Measurements from ENCODE around the gene L3MBTL1. TPM values are rescaled to one million over a fixed set of nuclear protein-coding genes. Genes with fewer than 3 reads are reported as not detected.

Gene L3MBTL1
- total RNA-seq, 1 donor from 2014 or later: 13.1 TPM

DNA sequence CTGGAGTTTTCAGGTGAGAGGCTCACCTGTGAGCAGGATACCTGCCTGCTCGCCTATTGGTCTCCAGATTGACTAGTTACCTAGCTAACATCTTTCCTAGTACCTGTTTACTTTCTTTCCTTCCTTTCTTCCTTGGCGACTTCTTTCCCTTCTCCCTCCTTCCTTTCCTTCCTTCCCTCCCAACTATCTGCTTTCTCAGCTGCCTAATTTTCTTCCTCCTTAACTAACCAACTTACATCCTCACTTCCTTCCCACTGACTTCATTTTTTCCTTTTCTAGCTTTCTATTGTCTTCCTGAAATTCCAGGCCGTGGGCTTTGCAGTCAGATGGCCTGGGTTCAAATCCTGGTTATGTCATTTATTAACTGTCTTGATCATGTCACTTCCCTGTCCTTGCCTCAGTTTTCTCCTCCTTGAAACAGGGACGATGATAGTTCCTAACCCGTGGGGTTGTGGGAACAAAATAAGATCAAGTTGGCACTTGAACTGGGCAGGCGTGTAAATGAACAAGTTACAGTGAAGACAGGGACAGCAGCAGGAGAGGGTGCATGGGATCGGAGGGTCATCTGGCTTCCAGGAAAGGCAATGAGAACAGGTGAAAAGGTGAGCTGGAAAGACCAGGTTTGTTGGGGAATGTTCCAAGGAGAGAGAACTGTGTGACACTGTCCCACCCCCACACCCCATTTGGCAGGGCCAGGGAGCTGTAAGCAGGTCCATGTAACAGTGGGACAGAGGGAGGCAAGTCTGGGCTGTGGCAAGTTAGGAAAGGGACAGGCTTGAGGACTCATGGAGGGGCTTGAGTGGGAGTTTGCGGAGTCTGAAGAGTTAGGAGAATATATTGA lies 51.9 kb downstream of the L3MBTL1 start:
- H3K36me3 ChIP-seq: no peaks in the 10 kb centered on the region
- no peaks in the 10 kb centered on the region for H3K4me1 ChIP-seq
- no peak overlapping the region for H3K4me3 ChIP-seq
- intact Hi-C loops (cut with DNase I): no loop called here
- H3K27me3 ChIP-seq: no peaks in the 10 kb centered on the region
- DNase-seq (ENCODE audit: low spot score in 2 of 2): no peak
- no peaks in the 10 kb centered on the region for H3K9me3 ChIP-seq
- TF ChIP-seq, protein P1, sequence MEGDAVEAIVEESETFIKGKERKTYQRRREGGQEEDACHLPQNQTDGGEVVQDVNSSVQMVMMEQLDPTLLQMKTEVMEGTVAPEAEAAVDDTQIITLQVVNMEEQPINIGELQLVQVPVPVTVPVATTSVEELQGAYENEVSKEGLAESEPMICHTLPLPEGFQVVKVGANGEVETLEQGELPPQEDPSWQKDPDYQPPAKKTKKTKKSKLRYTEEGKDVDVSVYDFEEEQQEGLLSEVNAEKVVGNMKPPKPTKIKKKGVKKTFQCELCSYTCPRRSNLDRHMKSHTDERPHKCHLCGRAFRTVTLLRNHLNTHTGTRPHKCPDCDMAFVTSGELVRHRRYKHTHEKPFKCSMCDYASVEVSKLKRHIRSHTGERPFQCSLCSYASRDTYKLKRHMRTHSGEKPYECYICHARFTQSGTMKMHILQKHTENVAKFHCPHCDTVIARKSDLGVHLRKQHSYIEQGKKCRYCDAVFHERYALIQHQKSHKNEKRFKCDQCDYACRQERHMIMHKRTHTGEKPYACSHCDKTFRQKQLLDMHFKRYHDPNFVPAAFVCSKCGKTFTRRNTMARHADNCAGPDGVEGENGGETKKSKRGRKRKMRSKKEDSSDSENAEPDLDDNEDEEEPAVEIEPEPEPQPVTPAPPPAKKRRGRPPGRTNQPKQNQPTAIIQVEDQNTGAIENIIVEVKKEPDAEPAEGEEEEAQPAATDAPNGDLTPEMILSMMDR (IDR thresholded peaks at IDR 0.05): no peak
- H3K27ac ChIP-seq: no peak overlapping the region

DNA sequence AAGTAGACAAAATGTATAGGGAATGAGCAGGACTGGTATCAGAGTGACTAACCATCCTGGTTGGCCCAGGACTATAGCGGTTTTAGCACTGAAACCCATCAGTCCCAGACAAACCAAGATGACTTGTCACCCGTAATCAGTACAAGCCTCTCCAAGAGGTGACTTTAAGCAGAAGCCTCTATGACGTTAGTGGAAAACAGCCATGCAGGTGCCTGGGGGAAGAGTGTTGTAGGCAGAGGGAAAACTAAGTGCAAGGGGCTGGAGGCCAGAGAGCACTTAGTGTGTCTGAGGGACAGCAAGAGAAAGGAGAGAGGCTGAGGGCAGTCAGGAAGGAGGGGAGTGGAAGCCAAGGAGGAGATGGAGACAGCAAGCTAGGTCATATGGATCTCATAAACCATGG lies 53.5 kb downstream of the L3MBTL1 start:
- intact Hi-C loops (cut with DNase I): no loop called here
- Histone ChIP-seq H3K4me3 (no peak overlapping the region), H3K4me1 (no peaks in the 10 kb centered on the region), H3K36me3 (no peaks in the 10 kb centered on the region), H3K9me3 (no peaks in the 10 kb centered on the region), H3K27ac (no peak overlapping the region), H3K27me3 (no peaks in the 10 kb centered on the region)
- TF ChIP-seq, protein P1 (IDR thresholded peaks at IDR 0.05): no peak
- DNase-seq (ENCODE audit: low spot score in 2 of 2): no peak

DNA sequence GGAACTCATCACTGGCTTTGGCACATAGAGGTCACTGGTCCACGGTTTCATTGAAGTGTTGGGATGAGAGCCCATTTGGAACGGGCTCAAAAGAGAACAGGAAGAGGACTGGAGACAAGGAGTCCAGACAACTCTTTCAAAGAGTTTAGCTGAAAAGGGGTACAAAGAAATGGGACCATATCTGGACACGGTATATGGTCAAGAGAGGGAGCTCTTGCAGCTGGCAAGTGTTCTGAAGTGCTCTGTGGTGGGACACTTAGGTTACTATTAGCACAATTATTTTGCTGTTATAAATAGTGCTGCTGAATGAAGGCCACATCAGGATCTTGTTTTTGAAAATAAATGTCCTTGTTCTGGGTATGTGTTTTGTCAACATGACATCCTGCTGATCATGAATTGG lies 55.9 kb downstream of the L3MBTL1 start:
- Histone ChIP-seq H3K9me3 (no peaks in the 10 kb centered on the region), H3K27ac (no peak overlapping the region), H3K36me3 (no peaks in the 10 kb centered on the region), H3K4me1 (no peaks in the 10 kb centered on the region), H3K27me3 (no peaks in the 10 kb centered on the region), H3K4me3 (no peak overlapping the region)
- DNase-seq (ENCODE audit: low spot score in 2 of 2): no peak
- TF ChIP-seq, protein P1 (IDR thresholded peaks at IDR 0.05): no peak
- intact Hi-C loops (cut with DNase I): no loop called here

DNA sequence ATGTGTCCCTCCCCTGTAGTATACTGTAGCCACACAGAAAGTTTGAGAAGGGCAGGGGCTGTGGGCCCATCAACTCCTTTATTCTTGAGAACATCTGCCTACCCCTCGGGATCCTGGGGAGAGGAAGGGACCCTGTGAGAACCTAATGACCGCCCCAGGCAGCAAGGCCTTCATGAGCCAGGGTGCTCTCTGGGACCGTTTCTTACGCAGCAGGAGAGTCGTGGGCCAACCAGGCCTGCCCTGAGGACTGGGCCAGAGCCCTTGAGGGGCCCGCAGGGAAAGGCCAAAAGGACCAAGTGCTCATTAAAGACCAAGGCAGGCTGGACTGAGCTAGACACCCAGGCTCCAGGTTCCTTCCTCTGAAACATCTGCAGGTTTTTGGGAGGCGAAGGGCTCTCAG lies 56.5 kb downstream of the L3MBTL1 start:
- DNase-seq (ENCODE audit: low spot score in 2 of 2): no peak
- Histone ChIP-seq H3K27me3 (no peaks in the 10 kb centered on the region), H3K4me1 (no peaks in the 10 kb centered on the region), H3K4me3 (no peak overlapping the region), H3K36me3 (no peaks in the 10 kb centered on the region), H3K9me3 (no peaks in the 10 kb centered on the region), H3K27ac (no peak overlapping the region)
- TF ChIP-seq, protein P1 (IDR thresholded peaks at IDR 0.05): no peak
- intact Hi-C loops (cut with DNase I): no loop called here

DNA sequence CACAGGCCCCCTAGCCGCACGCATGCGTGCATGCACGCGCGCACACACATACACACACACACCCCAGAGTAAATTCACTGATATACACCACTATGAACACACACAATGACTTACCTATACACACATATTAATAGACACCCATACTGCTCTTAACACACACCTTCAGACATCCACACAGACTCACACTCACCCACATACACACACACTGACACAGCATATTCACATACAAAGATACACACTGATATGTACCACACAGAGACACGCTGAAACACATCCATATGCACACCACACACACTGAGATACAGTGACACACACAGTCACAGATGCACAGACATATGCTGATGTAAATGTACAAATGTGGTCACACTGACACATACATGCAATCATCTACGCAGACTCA lies 57.0 kb downstream of the L3MBTL1 start:
- Histone ChIP-seq H3K4me3 (no peak overlapping the region), H3K27ac (no peak overlapping the region), H3K4me1 (no peaks in the 10 kb centered on the region), H3K9me3 (no peaks in the 10 kb centered on the region), H3K36me3 (no peaks in the 10 kb centered on the region), H3K27me3 (no peaks in the 10 kb centered on the region)
- intact Hi-C loops (cut with DNase I): no loop called here
- DNase-seq (ENCODE audit: low spot score in 2 of 2): no peak
- TF ChIP-seq, protein P1 (IDR thresholded peaks at IDR 0.05): no peak
